HG03039 (cell line): ENCODE measurements around the gene GNPDA1.

Experiments
- ATAC-seq: cut with Tn5 transposase; IDR thresholded peaks from one replicate; pipeline ENCODE4 v1.9.1; 2021; ENCODE audit warnings: mild to moderate bottlenecking, moderate library complexity; ENCODE audit not compliant: unreplicated experiment

The GNPDA1 gene

DNA sequence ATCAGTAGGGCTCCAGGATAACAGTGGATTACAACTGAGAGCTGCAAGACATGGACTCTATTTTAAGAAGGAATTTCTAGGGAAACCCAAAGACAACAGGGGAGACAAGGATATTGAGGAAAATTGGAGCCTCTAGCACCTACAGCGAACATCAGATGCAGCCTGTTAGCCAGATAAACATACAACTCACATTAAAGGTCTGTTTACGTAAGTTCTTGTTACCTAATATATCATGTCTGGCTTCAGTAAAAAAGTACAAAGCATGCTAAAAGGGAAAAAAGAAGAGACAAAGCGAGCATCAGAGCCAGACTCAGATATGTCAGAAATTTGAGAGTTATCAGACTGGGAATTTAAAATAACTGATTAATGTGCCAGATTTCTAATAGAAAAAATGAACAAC is 17.2 kb downstream of the GNPDA1 start:
- no peak for ATAC-seq

GRCh38 chr5:141994511-141995136 is 18.2 kb downstream of the GNPDA1 start:
- ATAC-seq = no peak

GRCh38 chr5:141992349-141992963 is 20.4 kb downstream of the GNPDA1 start:
- ATAC-seq = no peak

DNA sequence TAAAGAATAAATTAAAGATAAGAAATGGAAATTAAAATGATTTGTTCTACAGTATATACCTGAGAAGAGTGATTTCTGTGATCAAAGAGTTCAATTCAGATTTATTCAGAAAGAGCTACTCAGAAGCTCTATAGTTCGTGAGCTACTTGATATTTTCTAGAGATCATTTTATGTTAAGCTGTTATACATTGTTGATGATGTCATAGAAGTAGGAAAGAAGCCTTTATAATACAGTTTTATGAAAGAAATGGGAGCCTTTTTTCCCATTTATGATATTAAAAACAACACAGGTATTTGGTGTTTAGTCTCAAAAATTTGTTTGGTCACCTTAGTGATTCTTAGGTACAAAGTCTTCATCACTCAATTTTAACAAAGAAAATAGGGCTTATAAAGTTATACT is 23.1 kb downstream of the GNPDA1 start:
- ATAC-seq = no peak

- ATAC-seq = no peak
Observed at GRCh38 chr5:141986072-141986471, 26.8 kb downstream of the GNPDA1 start.

DNA sequence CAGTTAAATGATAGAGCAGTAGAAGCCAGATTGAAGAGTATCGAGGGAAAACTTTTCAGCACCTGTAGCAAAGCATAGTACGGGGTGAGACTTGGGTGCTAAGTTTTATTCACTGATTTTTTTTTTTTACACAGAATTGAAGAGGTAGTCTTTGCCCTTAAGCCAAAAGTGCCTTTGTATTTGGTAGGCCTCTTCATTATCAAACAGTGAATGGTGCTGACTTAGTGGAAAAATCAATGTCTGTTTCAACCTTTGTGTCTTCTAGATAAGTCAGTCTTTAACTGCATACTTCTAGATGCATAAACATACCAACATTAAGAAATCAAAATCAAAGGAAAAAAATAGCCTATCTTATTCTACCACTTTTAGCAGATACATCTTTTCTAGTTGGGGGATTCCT is 30.2 kb downstream of the GNPDA1 start:
- ATAC-seq = no peak

DNA sequence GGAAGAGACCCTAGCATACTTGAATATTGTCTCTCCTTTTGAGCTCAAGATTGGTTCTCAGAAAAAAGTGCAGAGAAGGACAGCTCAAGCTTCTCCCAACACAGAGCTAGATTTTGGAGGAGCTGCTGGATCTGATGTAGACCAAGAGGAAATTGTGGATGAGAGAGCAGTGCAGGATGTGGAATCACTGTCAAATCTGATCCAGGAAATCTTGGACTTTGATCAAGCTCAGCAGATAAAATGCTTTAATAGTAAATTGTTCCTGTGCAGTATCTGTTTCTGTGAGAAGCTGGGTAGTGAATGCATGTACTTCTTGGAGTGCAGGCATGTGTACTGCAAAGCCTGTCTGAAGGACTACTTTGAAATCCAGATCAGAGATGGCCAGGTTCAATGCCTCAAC is 34.4 kb downstream of the GNPDA1 start:
- ATAC-seq = no peak

- no peak for ATAC-seq
Observed at GRCh38 chr5:141976176-141976575, 36.7 kb downstream of the GNPDA1 start.

- ATAC-seq = no peak
Observed at GRCh38 chr5:141973871-141974595, 38.8 kb downstream of the GNPDA1 start.

GRCh38 chr5:141969783-141970771 is 42.8 kb downstream of the GNPDA1 start:
- ATAC-seq = peak; percentile 54

DNA sequence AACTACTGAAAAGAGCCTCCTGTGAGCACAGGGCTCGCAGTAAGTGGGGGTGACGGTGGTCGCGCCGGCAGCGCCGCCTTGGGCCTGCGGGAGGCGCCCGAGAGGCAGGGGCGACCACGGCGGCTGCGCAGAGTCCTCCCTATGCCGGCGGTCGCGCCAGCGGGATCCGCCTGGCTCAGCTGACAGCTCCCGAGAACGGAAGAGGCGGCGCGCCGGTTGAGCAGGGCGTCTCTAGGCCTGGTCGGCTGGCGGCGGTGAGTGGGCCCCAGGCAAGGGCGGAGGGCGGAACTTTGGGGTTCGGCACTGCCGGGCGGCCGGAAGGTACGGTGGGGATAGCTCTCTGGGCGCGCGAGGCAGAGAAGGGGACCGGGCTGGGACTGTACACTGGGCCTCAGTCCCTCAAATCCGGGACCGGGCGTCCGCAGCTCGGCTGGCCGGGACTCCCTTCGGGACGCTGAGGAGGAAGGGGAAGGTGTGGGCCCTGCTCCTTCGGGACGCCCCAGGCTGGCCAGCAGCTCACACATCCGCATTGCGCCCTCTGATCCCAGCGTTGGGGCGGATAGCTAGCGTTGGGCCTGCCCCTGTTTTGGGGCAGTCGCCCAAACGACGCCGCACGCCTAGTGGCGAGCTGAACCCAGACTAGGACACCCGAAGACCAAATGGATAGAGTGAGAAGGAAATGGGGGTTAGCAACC is 43.8 kb downstream of the GNPDA1 start, which contains the start of gene RNF14:
Gene RNF14 (plus strand): TSS at position 192 of the 695 bp plus-strand sequence. CDS start 4,484 bp downstream, outside the sequence.
- peak; percentile 90 for ATAC-seq

DNA sequence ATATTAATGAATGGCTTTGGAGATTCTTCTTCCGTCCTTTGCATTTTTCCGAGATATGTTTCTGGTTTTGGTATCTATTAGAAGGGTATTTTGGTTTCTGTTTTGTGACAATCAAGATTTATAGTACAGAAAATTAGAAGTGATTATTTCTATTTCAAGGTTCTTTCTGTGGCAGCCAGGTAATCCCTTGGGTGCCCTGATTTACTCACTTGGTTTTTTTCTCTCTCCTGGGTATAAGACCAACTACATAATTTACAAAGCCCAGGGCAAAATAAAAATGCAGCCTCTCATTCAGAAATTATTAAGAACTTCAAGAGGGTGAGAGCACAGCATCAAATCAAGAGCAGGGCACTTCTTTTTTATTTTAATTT is 45.9 kb downstream of the GNPDA1 start:
- no peak for ATAC-seq

DNA sequence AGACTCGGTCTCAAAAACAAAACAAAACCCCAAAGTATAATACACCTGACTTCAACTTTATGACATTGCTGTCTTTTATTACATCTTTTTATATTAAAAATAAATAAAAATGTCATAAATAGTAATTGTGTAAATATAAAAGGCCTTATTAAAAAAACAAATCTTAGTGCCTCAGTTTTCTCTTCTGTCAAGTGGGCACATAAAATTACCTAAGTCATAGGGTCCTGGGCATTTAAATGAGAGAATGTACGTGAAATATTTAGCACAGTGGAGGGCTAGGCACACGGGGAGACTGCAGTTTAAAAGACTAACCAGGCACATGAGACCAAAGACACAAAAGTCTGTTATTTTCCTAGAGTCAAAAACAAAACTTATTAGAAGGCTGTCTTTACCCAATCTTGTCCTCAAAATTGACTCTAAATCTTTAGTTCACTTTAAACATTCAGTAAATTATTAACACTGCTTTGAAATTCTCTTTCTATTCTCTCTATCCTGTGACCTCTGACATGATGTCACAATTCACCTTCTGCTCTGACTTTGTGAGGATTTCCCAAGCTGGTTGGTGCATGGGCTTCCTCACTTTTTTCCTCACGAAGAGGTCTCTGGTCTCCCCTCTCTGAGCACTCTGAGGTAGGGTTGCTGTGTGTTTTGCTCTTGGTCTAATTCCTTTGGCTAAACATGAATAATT is 46.4 kb downstream of the GNPDA1 start:
- ATAC-seq = no peak

DNA sequence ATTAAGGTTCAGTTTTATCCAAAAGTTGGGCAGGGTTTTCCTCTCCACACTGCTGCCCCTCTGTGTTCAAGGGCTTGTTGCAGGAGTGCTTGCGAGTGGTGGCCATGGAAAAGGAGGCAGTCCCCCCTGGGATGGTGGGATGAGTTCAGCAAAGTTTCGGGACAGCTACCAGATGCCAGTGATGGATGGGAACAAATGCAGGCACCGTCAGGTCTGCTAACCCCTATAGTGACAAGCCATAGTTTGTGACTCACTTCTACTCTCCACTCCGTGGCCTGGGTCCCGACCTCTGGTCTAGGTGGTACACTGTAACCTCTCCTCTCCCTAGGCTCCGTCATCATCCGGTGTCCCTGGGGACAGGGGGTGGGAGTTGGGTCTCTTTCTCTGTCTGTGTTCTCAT is 47.8 kb downstream of the GNPDA1 start:
- no peak for ATAC-seq

- ATAC-seq = no peak
Observed at GRCh38 chr5:141963701-141964100, 49.1 kb downstream of the GNPDA1 start.

- ATAC-seq = no peak
Observed at GRCh38 chr5:141961466-141961865, 51.4 kb downstream of the GNPDA1 start.

- peak; percentile 93 for ATAC-seq
Observed at GRCh38 chr5:141960449-141961323, 52.1 kb downstream of the GNPDA1 start.

DNA sequence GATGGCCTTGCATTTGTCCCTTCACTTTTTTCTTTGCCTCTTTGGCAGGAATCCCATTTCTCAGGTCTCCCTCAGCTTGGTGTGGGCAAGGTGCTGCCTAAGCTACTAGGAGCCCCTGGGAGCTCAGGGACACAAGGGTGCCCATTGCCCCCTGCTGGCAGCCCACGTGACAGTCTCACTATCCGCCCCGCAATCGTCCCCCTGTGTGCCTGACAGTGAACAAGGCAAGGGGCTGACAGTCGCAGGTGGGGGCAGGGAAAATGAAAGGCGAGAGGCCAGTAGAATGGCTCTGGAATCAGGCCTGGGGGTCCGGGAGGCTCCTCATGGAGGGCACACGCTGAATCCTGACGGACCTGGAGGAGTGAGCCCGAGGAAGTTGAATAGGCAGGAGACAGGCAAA is 52.8 kb downstream of the GNPDA1 start:
- no peak for ATAC-seq
